Measurements from ENCODE around the gene MAEA.

The MAEA gene

DNA sequence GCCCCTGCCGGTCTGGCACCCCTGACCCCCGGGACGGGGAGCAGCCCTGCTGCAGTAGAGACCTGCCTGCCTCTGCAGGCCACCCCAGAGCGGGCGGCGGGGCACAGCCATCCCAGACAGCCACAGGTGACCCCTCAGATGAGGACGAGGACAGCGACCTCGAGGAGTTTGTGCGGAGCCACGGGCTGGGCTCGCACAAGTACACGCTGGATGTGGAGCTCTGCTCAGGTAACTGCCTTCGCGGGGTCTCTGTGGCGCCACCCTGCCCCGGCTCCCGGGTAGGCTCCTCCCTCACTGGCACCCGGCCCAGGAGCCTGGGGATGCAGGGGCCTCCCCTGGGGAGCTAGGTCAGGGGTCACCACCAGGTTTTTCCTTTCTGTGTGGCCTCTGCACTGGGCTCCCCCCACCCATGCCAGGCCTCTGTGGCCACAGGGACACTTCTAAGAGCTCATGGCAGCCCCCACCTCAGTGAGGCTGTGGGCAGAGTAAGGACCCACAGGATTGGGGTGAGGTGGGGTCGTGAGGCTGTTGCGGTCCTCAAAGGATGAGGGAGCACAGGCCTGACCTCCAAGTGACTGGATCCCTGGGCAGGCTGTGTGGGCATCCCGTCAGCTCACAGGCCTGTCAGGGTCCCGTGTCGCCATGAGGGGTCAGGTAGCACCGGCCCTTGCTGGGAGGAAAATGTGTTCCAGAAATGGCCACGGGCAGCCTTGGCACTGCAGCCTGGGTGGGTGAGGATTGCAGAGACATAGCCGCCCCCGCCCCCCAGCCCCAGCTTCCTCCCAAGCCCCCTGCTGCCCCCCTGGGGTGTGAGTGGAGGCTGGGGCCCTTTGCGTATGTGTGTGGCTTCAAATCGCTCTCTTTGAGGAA is 63.7 kb downstream of the MAEA start:
- DNase-seq (ENCODE audit: low read depth in 2 of 2): no peak

DNA sequence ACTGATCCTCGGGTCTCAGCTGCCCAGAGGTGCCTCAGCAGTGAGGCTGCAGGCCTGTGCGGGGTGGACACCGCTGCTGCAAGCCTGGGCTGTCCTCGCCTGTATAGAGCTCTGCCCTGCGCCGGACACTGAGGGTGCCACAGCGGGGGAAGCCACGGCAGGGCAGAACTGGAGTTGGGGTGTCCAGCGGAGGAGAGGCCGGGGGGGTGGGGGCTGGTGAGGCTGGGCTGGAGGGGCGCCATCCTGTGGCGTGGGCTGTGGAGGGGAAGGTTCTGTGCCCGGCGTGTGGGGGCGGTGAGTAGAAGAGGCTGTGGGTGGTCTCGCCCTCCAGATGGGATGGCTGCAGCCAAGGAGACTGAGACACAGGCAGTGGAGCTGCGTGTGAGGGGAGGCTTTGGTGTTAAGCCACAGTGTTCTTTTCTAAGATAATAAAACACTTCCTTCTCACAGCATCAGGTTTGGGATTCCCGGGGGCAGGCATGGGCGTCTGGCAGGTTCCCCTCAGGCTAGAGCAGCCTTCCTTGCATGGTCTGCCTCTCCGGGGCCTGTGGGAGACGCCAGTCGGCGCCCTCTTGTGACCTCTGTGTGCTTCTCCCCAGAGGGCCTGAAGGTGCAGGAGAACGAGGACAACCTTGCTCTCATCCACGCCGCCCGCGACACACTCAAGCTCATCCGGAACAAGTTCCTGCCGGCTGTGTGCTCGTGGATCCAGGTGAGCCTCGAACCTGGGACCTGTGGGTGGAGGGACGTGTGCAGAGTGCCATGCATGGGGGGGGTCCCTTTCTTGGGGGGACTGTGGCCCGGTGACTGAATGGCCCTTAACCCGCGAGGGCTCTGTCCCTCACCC is 64.7 kb downstream of the MAEA start:
- no peak for DNase-seq (ENCODE audit: low read depth in 2 of 2)

DNA sequence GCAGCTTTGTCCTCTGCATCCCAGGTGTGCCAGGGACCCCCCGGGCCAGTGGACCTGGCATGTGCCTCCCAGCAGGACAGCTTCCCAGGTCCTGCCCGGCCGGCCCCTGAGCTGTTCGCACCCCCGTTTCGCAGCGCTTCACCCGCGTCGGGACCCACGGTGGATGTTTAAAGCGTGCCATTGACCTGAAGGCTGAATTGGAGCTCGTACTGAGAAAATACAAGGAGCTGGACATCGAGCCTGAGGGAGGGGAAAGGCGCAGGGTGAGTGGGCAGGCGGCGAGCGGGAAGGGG is 65.2 kb downstream of the MAEA start:
- no peak for DNase-seq (ENCODE audit: low read depth in 2 of 2)

DNA sequence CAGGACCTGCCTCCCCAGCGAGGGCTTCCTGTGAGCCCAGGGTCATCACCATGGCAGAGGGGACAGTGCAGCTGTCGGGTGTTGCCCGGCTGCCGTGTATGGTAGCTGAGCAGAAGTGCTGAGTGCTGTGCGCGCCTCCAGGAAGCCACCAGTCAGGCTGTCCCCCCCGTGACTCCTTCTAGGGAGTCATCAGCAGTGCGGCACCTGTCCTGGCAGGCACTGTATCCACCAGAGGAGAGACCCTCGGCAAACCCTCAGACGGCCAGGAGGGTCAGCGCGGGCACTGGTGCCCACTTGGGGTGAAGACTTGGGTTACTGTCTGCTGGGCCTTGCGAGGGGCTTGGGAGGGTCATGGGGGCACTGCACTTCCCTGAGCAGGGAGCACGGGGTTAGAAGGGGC is 65.7 kb downstream of the MAEA start:
- DNase-seq (ENCODE audit: low read depth in 2 of 2): no peak

DNA sequence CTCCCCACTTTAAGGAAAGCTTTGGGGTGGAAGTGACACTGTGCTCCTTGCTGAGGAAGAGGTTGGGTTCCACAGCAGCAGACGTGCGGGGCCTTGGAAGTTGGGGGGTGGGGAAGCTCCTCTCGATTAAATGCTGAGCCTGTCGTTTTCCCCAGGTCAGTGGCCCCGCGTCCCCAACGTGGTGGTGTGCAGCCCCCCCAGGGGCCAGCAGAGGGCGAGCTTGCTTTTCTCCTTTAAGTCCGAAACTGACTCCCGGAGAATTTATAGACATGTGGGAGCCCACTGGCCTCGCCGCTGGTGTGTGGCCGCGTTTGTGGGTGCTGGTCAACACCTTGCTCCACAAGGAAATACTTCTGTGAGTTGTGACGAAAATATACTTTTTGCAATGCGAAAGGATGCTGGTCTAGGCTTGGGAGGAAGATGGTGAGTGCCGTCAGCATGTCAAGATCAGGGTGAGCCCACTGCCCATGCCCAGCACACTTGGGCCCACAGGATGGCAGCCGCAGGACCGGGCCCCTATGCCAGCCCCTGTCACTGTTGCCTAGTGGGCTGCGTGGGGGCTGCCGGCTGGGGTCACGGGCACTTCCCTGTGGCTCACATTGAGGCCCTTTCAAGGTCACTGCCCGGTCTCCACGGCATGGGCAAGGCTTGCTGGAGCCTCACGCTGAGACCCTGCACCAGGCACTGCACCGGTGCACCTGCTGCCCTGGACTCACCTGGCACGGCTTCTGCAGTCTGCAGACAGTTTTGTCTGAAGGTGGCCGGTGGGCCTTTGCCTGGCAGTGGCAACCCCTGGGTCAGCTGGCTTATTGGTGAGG is 66.7 kb downstream of the MAEA start:
- peak; percentile 30 to 38 for DNase-seq (ENCODE audit: low read depth in 2 of 2)

GRCh38 chr4:1357356-1358248 is 67.9 kb downstream of the MAEA start:
- no peak for DNase-seq (ENCODE audit: low read depth in 2 of 2)

DNA sequence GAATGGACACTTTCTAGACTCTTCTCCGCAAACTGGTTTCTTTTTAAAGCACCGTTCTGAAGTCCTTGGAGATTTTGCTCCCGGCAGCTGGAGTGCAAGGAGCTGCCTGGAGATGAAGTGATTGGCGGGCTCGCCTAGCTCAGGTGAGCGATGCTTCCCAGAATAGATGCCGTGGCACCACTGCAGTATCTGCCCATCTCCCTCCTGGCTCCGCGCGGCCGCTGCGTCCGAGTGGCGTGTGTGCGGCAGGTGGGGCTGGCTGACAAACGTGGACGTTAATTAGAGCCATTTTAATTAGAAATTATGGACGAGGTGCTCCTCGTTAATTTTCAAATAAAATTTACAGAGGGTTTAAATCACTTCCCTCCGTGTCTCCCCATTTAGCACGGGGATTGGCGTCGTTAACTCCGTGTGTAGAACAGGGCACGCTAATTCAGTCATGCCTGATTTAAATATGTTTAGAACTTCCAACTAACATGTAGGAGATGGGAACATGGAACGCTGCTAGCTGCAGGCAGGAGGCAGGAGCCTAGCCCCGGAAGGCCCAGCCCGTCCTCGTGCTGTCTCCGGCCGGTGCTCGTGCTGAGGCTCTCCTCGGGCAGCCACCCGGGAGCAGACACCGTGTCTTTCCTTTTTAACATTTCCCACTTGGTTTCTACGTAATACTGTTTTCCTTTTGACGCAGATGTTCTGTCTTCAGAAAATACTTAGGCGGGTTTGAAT is 68.9 kb downstream of the MAEA start:
- no peak for DNase-seq (ENCODE audit: low read depth in 2 of 2)

DNA sequence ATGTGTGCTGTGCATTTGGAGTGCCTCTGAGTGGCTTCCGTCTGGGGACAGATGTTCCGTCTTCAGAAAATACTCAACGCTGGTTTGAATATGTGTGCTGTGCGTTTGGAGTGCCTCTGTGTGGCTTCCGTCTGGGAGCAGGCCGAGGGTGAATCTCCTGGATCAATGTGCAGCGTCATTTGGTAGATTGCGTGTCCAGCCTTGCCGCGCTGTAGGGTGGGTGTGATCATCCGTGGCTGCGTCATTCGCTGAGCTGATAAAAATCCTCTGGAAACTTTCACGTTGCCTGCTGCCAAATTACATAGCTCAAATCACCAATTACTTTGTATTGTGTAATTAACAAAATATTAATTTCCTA is 69.4 kb downstream of the MAEA start:
- no peak for DNase-seq (ENCODE audit: low read depth in 2 of 2)

DNA sequence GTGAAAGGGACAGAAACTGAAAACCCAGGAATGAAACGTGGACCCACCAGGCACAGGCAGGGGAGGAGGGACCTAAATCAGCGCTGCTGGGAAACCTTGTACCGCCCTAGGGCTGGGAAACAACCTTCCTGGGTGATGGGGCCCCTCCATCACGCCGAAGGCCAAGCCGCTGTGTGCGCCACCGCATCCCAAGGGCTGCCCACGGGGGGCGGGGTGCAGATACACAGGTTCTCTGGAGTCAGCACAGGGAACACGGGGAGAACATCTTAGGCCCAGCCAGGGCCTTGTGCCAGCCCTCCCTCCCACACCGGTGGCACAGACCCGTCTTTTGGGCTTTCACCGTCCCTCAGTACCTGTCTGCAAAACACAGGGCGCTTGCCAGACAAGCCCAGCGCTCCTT is 70.3 kb downstream of the MAEA start:
- no peak for DNase-seq (ENCODE audit: low read depth in 2 of 2)

DNA sequence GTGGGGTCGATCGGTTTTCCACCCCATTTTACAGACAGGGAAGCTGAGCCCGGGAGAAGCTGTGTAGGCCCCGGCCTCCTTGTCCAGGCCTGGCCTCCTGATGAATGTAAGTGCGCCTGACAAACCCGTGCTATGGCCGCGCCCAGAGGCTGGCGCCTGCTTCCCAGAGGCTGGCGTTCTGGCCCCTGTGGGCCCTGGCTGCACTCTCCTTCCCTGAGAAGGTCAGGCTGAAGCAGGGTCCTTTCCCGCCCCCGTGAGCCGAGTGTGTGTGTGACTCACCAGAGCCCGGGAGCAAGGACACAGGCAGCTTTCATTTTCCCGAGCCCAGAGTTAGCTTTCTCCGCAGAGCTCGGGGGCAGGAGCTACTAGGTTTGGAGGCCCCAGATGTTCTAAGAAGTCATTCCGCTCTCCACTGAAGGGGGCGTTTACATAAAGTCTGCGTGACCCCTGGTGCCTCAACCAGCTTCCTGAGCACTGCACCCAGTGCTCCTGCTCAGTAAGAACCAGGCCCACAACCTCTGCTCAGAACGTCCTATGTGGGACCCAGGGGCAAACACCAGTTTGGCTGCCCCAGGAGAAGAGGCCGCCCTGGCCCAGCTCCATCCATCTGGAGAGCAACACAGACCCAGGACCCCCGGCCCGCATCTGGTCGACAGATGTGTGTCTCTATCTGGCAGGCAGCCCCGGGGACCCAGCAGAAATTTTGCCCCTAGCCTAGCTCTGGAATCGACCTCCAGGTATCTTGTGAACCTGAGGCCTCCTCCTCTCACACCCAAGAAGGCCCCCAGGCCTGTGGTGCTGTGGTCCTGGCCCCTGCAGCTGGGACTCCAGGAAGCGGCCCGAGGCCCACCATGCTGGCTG is 71.0 kb downstream of the MAEA start:
- DNase-seq (ENCODE audit: low read depth in 2 of 2): no peak

DNA sequence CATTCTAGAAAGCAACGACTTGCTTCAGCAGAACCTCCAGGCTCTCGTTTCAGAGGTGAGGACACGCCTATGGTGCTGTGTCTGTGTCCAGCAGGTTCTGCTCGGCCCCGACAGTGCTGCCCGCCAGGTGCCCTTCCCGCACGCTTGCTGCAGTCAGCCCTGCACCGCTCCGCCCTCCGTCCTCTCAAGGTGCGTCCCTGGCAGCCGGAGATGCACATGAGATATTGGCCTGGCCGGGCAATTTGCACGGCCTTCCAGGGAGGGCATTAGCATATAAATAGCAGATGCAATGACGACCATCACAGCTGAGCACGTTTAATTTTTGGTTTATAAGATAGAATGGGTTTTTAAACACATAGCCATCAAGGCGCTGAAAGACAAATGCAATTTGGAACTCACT is 71.7 kb downstream of the MAEA start:
- DNase-seq (ENCODE audit: low read depth in 2 of 2): no peak

DNA sequence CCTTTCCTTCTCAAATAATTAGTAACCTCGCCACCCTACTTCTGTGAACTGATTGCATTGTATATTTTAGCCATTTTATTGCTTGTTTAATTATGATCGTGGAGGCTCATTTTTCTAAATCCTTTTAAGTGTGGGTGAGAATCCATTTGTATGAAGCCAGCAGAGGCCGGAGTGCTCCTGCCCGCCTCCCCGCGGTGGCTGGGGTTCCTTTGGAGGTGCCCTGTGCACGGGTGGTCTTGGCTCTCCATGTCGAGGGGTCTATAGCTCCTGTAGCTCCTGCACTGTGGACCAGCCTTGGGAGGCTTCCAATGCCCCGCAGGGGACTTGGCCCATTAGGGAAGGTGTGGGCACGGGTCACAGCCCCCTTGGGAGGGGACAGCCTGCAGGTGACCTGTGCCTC is 72.4 kb downstream of the MAEA start:
- no peak for DNase-seq (ENCODE audit: low read depth in 2 of 2)

GRCh38 chr4:1362521-1362920 is 72.8 kb downstream of the MAEA start:
- no peak for DNase-seq (ENCODE audit: low read depth in 2 of 2)

DNA sequence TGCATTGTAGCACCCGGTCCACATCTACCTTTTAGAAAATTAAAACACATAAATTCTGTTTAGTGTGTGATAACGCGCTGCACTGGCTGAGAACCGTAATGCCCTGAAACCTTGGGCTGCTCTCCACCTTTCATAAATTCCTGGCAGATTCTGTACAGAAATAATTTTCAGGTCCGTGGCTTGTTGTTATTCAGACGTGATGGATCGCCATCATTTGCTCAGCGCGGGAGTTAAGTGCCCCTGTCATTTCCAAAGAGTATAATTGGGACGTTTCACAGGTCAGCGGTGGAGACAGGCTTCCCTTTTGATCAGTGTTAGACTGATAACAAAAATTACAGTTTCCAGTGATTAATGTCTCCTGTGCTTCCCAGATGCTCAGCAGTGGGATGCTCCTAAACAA is 73.8 kb downstream of the MAEA start:
- DNase-seq (ENCODE audit: low read depth in 2 of 2): no peak

- no peak for DNase-seq (ENCODE audit: low read depth in 2 of 2)
Observed at GRCh38 chr4:1364217-1364616, 74.5 kb downstream of the MAEA start.

- no peak for DNase-seq (ENCODE audit: low read depth in 2 of 2)
Observed at GRCh38 chr4:1364748-1365147, 75.1 kb downstream of the MAEA start.

DNA sequence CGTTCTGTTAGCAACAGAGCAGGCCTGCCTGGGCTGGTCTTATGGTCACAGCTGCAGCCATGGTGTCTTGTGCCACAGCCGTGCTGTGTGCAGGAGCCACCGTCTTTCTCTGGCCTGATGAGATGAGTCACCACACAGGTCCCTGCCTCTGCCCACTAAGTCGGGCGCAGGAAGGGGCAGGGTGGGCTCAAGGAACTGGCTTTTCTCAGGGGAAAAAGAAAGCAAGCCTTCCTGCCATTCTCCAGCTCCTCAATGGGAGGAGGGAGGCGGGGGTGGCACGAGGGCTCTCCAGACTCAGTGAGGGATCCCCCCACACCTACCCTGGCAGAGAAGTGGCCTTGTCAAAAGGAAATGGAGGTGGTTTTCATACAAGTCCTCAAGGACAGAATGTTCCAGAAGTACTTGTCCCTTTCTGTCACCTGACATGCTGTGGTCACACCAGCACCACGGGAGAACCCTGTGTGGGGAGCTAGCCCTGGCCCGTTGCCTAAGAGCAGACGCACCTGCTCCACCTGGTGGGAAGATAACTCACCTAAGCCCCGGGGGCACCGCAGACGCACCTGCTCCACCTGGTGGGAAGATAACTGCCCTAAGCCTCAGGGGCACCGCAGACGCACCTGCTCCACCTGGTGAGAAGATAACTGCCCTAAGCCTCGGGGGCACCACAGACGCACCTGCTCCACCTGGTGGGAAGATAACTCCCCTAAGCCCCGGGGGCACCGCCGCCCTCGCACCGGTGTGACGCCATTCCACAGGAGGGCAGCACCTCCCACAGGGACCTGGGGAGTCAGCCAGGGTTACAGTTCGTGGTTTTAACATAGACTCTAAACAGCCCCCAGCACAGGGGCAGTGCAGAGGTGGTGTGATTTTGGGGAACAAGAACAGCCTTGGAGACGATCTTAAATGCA is 75.8 kb downstream of the MAEA start:
- DNase-seq (ENCODE audit: low read depth in 2 of 2): no peak

GRCh38 chr4:1366371-1367229 is 76.9 kb downstream of the MAEA start:
- no peak for DNase-seq (ENCODE audit: low read depth in 2 of 2)

All from activated CD4-positive, alpha-beta T cell treated with anti-CD3 and anti-CD28 coated beads for 24 hours (primary cell).